GM12892 (cell line): ENCODE measurements around the gene SIK2.

ENCODE experiments used
- POLR2A ChIP-seq: IDR thresholded peaks from 2 replicates; pipeline ENCODE4 v1.6.1; 2011; ENCODE audit warnings: low read depth, low read length, control low read depth
- POLR2AphosphoS5 ChIP-seq: IDR thresholded peaks from 2 replicates; pipeline ENCODE4 v1.6.1; 2011; ENCODE audit warnings: low read depth, low read length, control low read depth
- TAF1 ChIP-seq: IDR thresholded peaks from 2 replicates; pipeline ENCODE4 v1.6.1; 2011; ENCODE audit warnings: low read depth, mild to moderate bottlenecking, control low read depth, low read length, borderline replicate concordance

DNA sequence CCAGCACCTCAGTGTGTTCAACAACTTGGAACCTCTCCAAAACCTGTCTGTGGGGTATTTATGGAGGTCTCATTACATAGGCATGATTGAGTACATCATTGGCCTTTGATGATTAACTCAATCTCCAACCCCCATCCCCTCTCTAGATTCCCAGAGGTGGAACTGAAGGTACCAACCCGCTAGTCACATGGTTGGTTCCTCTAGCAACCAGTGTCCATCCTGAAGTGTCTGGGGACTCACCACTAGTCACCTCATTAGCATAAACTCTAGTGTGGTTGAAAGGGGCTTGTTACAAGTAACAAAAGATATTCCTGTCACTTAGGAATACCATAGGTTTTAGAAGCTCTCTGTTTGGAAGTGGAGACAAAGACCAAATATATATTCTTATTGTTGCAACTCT, 40.3 kb downstream of the SIK2 start:
- no peak for TF ChIP-seq POLR2A
- TF ChIP-seq POLR2AphosphoS5 = no peak
- no peak for TF ChIP-seq TAF1
